SKM-1 (cell line): ENCODE results near the gene SPEM3.

Experiments used
- DNase-seq: peaks from one replicate; lab custom pipeline; 2025; ENCODE audit not compliant: unreplicated experiment; lab: John Stamatoyannopoulos, UW

The SPEM3 gene

GRCh38 chr17:7419819-7420610 is 8.6 kb upstream of the SPEM3 start, which contains the start of gene SPEM1:
Gene SPEM1 (plus strand): TSS chr17:7420324. CDS start chr17:7420385, 61 bp downstream.
- no peak for DNase-seq

- DNase-seq: no peak
Measured at GRCh38 chr17:7421186-7421585, 7.5 kb upstream of the SPEM3 start.

- DNase-seq: no peak
Measured at GRCh38 chr17:7423679-7424078, 5.0 kb upstream of the SPEM3 start.

- DNase-seq: no peak
Measured at GRCh38 chr17:7425316-7425715, 3.3 kb upstream of the SPEM3 start, which contains the start of gene SPEM2. Gene SPEM2 (plus strand): TSS chr17:7425616. CDS start chr17:7425689, 73 bp downstream.

DNA sequence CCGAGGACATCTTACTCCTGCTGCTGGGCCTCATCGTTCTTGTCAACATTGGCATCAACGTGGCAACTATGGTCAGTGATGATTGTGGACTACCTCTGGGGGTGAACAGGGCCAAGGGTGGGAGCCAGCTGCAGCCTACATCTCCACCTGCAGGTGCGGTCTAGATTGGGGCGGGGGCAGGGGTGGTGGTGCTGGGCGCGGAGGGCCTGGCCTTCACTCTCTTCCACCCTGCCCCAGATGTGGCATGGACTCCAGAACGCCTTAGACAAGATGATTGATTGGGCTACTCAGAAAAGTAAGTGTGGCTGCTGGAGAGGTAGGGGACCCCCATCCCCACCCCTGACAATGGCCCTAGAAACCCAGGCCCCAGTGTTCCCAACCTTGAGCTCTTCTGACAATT is 2.9 kb upstream of the SPEM3 start:
- no peak for DNase-seq

DNA sequence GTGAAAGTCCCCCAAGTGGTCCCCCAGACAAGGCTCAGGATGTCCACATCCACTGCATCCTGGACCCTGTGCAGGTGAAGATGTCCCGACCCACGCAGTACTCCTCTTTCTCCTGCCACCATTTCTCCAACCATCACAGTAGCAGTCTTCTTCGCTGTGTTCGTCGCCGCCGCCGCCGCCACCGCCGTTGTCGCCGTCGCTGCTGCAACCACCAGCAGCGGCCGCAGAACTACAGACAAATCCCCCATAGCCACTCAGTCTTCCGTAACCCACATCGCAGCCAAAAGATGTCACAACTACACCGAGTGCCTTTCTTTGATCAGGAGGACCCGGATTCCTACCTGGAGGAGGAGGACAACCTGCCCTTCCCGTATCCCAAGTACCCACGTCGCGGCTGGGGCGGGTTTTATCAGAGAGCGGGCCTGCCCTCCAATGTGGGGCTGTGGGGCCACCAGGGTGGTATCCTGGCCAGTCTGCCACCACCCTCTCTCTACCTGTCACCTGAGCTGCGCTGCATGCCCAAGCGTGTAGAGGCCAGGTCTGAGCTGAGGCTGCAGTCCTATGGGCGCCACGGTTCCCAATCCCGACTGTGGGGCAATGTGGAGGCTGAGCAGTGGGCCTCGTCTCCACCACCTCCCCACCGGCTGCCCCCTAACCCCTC is 2.3 kb upstream of the SPEM3 start:
- DNase-seq: no peak

GRCh38 chr17:7426896-7427489 is 1.7 kb upstream of the SPEM3 start:
- no peak for DNase-seq

DNA sequence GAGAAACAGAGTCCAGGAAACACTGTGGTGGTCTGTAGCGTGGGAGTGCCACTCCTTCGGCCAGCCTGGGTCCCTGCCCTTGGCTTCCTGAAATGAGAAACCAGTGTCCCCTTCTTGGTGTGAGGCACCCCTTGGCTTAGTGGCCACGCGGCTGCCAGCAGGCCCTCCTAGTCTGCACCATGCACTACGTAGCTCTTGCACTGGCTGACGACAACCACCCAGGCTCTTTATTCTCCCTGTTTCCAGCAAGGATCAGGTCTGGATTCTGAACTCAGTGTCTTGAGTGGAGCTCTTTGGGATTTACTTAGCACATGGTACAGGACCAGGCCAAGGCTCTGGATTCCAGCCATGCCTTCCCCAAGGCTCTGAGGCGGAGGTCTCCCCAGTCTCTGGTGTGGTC is 1.1 kb upstream of the SPEM3 start:
- DNase-seq: no peak

DNA sequence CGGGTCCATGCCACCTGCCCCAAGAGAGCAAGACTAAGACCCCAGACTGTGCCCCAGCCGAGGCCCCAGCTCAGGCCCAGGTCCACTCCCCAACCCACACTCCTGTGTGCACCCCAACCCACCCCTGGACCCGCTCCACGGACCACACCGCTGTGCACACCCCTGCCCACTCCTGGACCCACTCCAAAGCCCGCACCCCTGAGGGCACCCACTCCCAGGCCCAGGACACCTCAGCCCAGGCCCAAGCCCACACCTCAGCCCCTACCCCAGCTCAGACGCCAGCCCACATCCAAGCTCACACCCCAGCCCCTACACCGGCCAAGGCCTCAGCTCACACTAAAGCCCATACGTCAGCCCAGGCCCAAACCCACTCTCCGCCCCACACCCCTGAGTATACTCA is 1.1 kb downstream of the SPEM3 start:
- DNase-seq: no peak

- no peak for DNase-seq
Measured at GRCh38 chr17:7431231-7431630, 2.6 kb downstream of the SPEM3 start.

DNA sequence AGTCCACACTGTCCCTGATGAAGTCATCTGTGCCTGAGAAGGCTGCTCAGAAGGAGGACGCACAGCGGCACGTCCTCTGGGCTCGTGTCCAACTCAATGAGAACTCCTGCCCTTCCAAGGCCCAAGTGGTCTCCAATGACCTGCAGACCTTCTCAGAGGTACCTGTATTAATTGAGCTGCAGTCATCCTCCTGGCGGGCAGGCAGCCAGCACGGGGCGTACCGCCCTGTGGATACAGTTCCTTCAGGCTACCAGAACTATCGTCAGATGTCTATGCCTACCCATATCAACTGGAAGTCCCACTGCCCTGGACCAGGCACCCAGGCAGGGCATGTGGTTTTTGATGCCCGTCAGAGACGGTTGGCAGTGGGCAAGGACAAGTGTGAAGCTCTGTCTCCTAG is 3.6 kb downstream of the SPEM3 start:
- no peak for DNase-seq

DNA sequence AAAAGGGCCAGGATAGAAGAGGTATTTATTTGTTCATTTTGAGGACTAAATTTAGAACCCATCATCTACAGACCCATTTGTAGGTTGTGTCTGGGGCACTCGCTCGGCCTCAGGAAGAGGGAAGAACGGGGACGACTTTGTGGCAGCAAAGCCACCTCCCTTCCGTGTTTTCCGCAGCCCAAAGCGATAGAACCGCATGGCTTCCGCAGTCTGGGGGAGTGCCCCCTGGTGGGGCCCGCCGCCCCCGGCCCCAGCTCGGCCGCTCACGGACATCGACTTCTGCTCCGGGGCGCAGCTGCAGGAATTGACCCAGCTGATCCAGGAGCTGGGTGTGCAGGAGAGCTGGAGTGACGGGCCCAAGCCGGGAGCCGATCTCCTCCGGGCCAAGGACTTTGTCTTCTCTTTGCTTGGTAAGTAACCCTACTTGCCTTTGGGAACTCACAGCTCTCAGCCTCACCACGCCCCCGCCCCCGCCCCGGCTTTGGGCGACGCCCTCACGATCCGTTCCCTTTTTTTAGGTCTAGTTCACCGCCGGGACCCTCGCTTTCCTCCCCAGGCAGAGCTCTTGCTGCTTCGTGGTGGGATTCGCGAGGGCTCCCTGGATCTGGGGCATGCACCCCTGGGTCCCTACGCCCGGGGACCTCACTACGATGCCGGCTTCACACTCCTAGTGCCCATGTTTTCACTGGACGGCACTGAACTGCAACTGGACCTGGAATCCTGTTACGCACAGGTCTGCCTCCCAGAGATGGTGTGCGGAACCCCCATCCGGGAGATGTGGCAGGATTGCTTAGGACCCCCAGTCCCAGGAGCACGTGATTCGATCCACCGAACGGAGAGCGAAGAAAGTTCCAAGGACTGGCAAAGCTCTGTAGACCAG is 7.3 kb downstream of the SPEM3 start:
- peak; percentile 15 for DNase-seq

DNA sequence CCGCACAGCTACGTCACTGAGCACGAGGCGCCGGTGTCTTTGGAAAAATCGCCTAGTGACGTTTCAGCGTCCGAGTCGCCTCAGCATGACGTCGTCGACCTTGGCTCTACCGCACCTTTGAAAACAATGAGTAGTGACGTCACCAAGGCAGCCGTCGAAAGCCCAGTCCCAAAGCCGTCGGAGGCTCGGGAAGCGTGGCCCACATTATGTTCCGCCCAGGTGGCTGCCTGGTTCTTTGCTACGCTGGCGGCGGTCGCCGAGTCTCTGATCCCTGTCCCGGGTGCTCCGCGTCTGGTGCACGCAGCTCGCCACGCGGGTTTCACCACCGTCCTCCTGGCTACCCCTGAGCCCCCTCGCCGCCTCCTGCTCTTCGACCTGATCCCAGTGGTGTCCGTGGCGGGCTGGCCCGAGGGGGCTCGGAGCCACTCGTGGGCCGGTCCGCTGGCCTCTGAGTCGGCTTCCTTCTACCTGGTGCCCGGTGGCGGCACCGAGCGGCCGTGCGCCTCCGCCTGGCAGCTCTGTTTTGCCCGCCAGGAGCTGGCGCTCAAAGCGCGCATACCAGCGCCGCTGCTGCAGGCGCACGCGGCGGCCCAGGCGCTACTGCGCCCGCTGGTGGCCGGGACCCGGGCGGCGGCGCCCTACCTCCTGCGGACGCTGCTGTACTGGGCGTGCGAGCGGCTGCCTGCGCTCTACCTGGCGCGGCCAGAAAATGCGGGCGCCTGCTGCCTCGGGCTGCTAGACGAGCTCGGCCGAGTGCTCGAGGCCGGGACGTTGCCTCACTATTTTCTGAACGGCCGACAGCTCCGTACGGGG is 8.1 kb downstream of the SPEM3 start:
- peak; percentile 4 for DNase-seq

DNA sequence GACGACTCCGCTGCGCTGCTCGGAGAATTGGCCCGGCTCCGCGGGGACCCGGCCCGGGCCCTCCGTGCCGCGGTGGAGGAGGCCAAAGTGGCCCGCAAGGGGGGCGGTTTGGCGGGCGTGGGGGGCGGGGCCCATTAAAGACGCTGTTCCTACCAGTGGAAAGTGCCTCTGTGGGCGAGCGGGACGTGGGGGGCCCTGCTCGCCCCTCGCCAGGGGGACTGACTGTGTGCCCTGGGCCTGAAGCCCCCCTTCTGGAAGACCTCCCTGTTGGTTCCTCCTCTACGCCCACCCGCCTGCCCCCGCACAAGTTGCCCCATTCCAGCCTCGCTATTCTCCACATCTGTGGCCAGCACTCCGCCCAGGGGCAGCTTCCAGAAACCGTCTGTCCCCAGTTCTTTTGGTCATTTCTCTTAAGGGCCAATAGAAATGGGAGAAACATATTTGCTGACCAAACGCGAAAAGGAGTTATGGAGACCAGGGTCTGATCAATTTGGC is 8.8 kb downstream of the SPEM3 start:
- no peak for DNase-seq

DNA sequence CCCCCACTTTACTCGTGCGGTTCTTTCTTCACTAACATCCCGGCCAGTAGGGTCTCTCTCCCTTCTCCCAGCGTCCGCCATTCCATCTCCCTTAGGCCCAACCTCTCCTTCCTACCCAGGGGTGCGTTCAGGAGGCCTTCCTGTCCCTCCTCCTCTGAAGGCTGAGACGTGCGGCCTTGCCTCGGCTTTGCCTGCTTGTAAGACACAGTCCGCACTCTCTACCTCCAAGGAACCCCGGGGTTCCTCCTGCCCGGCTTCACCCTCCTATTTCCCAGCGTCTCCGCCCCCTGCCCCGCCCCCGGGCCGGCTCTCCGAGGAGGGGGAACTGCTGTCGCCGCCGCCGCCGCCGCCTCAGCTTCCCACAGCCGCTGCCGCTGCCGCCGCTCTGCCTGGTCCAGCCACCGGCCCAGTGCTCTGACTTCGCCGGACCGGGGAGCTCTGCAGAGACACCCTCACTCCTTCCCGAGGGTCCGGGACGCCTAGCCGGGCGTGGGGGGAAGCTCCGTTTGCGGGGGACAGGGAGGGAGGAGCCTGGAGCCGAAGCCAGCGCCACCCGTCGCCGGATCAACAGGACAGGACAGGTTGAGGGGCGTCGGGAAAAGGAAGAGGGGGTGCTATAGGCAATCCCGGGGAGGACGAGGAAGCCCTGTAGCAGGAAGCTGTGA is 9.4 kb downstream of the SPEM3 start:
- DNase-seq: no peak

DNA sequence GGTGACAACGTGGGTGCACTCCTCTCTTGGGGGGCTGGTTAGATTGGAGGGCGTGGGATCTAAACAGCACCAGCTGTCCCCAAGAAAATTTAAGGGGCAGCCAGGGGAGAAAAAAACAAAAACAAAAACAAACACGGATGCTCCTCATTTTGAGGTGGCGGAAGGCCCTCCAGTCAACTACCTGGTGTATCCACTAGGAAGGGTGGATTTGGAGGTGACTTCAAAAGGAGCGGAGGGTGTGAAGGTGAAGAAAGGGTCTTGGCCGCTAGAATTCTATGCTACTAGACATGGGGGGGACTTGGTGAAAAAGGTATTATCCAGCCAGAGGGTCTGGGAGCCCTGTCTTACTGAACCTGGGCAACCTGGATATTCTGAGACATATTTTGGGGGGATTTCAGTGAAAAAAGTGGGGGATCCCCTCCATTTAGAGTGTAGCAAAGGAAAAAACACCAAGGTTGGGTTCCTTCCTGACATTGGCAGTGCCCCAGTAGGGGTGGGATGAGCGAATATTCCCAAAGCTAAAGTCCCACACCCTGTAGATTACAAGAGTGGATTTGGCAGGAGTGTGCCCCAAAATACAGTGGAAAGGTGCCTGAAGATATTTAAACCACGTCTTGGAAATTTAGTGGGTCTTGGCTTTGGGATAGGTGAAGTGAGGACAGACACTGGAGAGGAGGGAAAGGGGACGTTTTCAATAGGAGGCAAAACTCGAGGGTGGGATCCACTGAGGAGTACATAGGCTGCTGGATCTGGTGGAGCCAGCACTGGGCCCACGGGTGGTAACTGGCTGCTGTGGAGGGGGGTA is 10.2 kb downstream of the SPEM3 start:
- no peak for DNase-seq

DNA sequence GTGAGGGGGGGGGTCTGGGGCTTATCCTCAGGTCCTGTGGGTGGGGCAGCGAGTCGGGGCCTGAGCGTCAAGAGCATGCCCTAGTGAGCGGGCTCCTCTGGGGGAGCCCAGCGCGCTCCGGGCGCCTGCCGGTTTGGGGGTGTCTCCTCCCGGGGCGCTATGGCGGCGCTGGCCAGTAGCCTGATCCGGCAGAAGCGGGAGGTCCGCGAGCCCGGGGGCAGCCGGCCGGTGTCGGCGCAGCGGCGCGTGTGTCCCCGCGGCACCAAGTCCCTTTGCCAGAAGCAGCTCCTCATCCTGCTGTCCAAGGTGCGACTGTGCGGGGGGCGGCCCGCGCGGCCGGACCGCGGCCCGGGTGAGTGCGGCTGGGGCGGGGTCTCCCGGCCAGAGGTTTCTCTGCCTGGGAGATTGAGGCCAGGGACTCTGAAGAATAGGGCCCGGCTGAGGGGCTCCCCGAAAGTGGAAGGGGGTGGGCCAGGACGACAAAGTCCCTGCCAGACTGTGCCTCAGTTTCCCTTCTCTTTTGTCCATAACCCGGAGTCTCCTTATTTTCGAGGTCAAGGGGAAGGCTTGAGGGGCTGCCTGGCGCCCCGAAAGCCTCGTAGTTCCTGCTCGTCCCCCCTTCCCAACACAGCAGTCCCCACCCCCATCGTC is 10.9 kb downstream of the SPEM3 start, which contains the start of gene FGF11:
FGF11 (plus strand) TSS at position 51 of the 651 bp plus-strand sequence; CDS start at position 160, 109 bp downstream.
- DNase-seq: no peak
